ENCODE data around the gene C1orf94. TPM values are rescaled to one million over a fixed set of nuclear protein-coding genes. Genes with fewer than 3 reads are reported as not detected.

C1orf94 gene
- total and polyA plus RNA-seq, 10 donors = not detected

- WGBS, 5 donors = 82 to 96% (median 94%) methylated on average over 1 of the region's 1 CpG
- no peaks in the 10 kb centered on the region for H3K9me3 ChIP-seq
- no peaks in the 10 kb centered on the region for H3K36me3 ChIP-seq
- H3K27me3 ChIP-seq (replicated peaks in 1 of 7) = peaks cover 0 to 52% (median 0%) of the 10 kb centered on the region in 7 donors
- H3K4me3 ChIP-seq = no peak overlapping the region
- intact Hi-C loops (cut with DNase I; ENCODE audit: low total_unique reads) = no loop called here
- H3K27ac ChIP-seq = no peak overlapping the region
- TF ChIP-seq POLR2A (IDR thresholded peaks at IDR 0.05) (no peak), POLR2AphosphoS5 (IDR thresholded peaks at IDR 0.05) (no peak), CTCF (IDR thresholded peaks at IDR 0.05 in 8 of 11, conservative IDR thresholded peaks at IDR 0.05 in 3 of 11) (no peak)
- DNase-seq = no peak
- H3K4me1 ChIP-seq = no peaks in the 10 kb centered on the region
These were observed 54.7 kb downstream of the C1orf94 start for GRCh38 chr1:34231441-34231840.

DNA sequence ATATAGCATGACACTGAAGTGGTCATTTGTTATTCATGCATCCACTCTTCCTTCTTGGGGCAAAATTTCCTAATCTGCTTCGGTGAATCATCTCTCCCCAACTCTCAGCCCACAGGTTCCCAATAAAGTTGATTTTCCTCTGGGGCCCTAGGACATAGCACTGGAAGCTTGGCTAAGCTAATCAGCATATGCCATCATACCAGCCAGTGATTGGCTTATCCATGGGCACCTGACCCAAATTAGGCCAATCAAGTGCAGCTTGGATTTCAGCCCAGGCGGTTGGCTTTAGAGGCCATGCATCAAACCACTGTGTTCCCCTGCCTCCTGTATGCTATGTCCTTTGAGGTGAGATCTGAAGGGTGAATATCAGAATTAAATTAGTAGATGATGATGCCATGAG lies 58.9 kb downstream of the C1orf94 start:
- H3K9me3 ChIP-seq = peaks cover 0 to 5% (median 0%) of the 10 kb centered on the region in 8 donors
- DNase-seq = no peak
- intact Hi-C loops (cut with DNase I; ENCODE audit: low total_unique reads) = no loop called here
- TF ChIP-seq CTCF (IDR thresholded peaks at IDR 0.05 in 8 of 11, conservative IDR thresholded peaks at IDR 0.05 in 3 of 11) = no peak
- TF ChIP-seq POLR2A (IDR thresholded peaks at IDR 0.05) = no peak
- no peak for TF ChIP-seq POLR2AphosphoS5 (IDR thresholded peaks at IDR 0.05)
- no peaks in the 10 kb centered on the region for H3K36me3 ChIP-seq
- H3K4me3 ChIP-seq = no peak overlapping the region
- no peaks in the 10 kb centered on the region for H3K4me1 ChIP-seq
- WGBS, 5 donors = 91 to 97% (median 93%) methylated on average over 2 of the region's 2 CpGs
- H3K27me3 ChIP-seq (replicated peaks in 1 of 7) = peaks cover 0 to 22% (median 0%) of the 10 kb centered on the region in 7 donors
- H3K27ac ChIP-seq = no peak overlapping the region

- no peak for DNase-seq
- Histone ChIP-seq H3K4me3 (no peak overlapping the region), H3K36me3 (no peaks in the 10 kb centered on the region), H3K4me1 (no peaks in the 10 kb centered on the region), H3K9me3 (peaks cover 0 to 5% (median 0%) of the 10 kb centered on the region in 8 donors), H3K27me3 (replicated peaks in 1 of 7) (peaks cover 0 to 22% (median 0%) of the 10 kb centered on the region in 7 donors), H3K27ac (no peak overlapping the region)
- TF ChIP-seq POLR2A (IDR thresholded peaks at IDR 0.05) = no peak
- WGBS, 5 donors = 60 to 66% (median 63%) methylated on average over 6 of the region's 6 CpGs
- intact Hi-C loops (cut with DNase I; ENCODE audit: low total_unique reads) = no loop called here
These were observed 59.4 kb downstream of the C1orf94 start for GRCh38 chr1:34236089-34236488.

DNA sequence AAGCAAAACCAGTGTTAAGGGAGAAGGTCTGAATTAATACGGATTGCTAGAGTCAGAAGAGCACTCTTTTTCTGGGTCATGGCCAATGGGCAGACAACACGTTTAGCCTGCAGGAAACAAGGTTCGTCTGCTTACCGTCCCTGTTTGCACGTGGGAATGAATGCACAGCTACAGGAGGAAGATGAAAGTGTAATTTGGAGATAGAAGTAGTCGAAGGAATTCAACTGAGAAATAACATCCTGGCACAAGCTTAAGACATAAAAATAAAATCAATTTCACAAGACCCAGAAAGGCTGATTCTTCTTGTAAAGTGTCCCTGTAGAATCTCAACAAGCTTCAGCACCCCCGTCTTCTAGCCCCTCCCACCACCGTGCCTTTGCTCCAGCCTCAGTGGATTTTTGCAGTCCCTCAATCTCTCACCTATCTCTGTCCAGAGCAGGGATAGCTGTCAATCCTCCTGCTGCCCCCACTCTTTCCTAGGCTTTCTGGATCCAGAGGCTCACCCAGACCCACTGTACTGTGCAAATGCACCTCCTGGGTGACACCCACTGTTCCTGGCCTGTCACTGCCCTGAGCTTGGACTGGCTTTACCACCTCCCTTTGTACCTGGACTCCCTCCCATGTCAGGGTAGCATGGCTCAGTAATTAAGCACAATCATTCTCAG lies 60.6 kb downstream of the C1orf94 start:
- WGBS, 5 donors = 57 to 63% (median 60%) methylated on average over 8 of the region's 8 CpGs

More for the DNA sequence above, 60.6 kb downstream of the C1orf94 start:
- DNase-seq = no peak
- no peak for TF ChIP-seq CTCF (IDR thresholded peaks at IDR 0.05 in 8 of 11, conservative IDR thresholded peaks at IDR 0.05 in 3 of 11)
- no peak for TF ChIP-seq POLR2AphosphoS5 (IDR thresholded peaks at IDR 0.05)
- TF ChIP-seq POLR2A (IDR thresholded peaks at IDR 0.05) = no peak
- H3K4me3 ChIP-seq = no peak overlapping the region
- H3K9me3 ChIP-seq = peaks cover 0 to 11% (median 1%) of the 10 kb centered on the region in 8 donors
- intact Hi-C loops (cut with DNase I; ENCODE audit: low total_unique reads) = no loop called here
- no peaks in the 10 kb centered on the region for H3K4me1 ChIP-seq
- no peaks in the 10 kb centered on the region for H3K36me3 ChIP-seq
- no peak overlapping the region for H3K27ac ChIP-seq
- H3K27me3 ChIP-seq (replicated peaks in 1 of 7) = peaks cover 0 to 17% (median 0%) of the 10 kb centered on the region in 7 donors

Measured in spleen (tissue), 11 donors.